Epithelial cell of proximal tubule (primary cell): ENCODE measurements around the gene MECP2. TPM values are rescaled to one million over a fixed set of nuclear protein-coding genes. Genes with fewer than 3 reads are reported as not detected.

Source experiments
- DNase-seq: peaks from one replicate; pipeline ENCODE4 v3.0.0-alpha.2; 2011; ENCODE audit warnings: low read depth
- H3K4me3 ChIP-seq: 2 replicates; pipeline ENCODE4 v1.5.1; 2011; ENCODE audit warnings: low read depth, mild to moderate bottlenecking, low read length
- total RNA-seq: library from RNA; depleted of rRNA; stranded (reverse); fragments of >200 nt; gene quantifications from 2 replicates; pipeline ENCODE4 v1.2.3, GENCODE V29; 2015
- TF ChIP-seq, protein P1 (sequence below): conservative IDR thresholded peaks from 2 replicates; pipeline ENCODE4 v1.5.1; 2012; ENCODE audit warnings: low read depth, mild to moderate bottlenecking, low read length

Gene MECP2
- total RNA-seq, 1 donor from 2014 or later = 18.1 TPM

DNA sequence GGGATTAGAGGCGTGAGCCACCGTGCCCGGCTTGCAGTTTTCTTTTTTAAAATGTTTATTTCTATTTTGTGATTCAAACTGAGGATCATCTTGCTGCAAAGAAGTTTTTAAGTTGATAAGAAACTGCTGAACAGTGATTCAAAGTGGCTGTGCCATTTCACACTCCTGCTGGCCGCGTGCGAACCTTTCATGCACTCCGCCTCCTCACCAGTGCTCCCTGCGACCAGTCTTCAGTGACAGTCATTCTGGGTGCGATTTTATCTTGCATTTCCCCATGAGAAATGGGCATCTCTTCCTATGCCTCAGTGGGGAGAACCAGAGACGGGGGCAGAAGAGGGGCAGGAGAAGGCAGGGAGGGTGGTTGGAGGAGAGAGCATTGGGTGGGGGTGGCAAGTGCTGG lies 103.5 kb downstream of the MECP2 start:
- DNase-seq = no peak
- no peak overlapping the region for H3K4me3 ChIP-seq
- TF ChIP-seq, protein P1, sequence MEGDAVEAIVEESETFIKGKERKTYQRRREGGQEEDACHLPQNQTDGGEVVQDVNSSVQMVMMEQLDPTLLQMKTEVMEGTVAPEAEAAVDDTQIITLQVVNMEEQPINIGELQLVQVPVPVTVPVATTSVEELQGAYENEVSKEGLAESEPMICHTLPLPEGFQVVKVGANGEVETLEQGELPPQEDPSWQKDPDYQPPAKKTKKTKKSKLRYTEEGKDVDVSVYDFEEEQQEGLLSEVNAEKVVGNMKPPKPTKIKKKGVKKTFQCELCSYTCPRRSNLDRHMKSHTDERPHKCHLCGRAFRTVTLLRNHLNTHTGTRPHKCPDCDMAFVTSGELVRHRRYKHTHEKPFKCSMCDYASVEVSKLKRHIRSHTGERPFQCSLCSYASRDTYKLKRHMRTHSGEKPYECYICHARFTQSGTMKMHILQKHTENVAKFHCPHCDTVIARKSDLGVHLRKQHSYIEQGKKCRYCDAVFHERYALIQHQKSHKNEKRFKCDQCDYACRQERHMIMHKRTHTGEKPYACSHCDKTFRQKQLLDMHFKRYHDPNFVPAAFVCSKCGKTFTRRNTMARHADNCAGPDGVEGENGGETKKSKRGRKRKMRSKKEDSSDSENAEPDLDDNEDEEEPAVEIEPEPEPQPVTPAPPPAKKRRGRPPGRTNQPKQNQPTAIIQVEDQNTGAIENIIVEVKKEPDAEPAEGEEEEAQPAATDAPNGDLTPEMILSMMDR = no peak

DNA sequence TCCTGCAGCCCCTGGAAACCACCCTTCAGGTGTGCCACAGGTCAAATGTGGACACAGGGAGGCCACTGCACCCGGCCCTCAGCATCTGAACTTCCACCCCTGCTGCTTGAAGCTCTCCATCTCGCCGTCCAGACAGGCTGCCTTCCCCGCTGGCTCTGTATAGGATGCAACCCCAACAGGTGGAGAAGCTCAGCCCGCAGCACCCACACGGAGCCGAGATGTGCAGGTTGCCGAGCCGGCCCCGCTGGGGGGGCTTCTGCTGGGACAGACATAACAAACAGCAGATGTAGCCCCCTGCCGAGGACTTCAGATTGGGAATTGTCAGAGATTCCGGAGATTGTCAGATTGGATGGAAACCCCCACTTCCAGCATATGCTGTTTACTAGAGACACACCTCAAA lies 104.4 kb downstream of the MECP2 start:
- TF ChIP-seq, protein P1 = no peak
- no peak for DNase-seq
- no peak overlapping the region for H3K4me3 ChIP-seq

DNA sequence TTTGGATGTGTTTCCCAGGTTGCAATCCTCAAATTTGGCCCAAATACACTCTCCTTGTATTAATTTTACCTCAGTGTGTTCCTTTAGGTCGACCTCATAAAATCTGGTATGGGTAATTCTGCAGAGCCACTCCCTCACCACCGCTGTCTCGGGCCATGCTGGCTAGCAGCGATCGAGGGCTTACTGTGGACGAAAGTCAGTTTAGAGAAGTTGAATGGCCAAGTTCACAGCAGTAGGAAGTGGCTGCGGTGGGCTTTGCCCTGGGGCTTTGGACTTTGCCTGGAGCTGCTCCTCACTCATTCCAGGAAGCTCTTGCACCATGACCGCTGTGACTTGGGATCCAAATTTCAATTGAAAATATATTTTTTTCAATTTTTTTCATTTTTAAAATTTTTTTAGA lies 105.3 kb downstream of the MECP2 start:
- no peak overlapping the region for H3K4me3 ChIP-seq
- TF ChIP-seq, protein P1 = no peak
- no peak for DNase-seq

GRCh38 chrX:153991013-153991580 lies 106.4 kb downstream of the MECP2 start:
- no peak overlapping the region for H3K4me3 ChIP-seq
- DNase-seq = no peak
- TF ChIP-seq, protein P1 = no peak

- H3K4me3 ChIP-seq = no peak overlapping the region
- TF ChIP-seq, protein P1 = no peak
- DNase-seq = no peak
Measured at GRCh38 chrX:153989973-153990655, 107.4 kb downstream of the MECP2 start.

DNA sequence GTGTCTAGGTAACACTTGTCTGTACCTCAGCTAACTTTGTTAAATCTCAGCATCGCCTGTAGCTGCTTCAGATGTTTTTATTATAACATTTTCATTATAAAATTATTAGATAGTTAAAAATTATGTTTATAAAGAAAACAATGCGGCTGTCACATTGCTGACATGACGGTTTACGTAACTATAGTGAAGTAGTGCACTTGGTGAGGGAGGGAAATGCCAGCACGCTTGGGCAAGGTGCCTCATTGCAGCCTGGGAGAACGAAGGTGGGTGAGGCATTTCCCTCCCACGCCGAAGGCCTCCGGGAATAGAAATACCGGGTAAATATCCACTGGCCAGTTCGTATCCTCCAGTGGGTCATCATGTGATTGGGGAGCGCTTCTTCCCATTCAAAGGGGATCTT lies 109.0 kb downstream of the MECP2 start:
- DNase-seq = no peak
- TF ChIP-seq, protein P1 = no peak
- H3K4me3 ChIP-seq = no peak overlapping the region
